Measurements from ENCODE around the gene MRPL42.

GRCh38 chr12:93497456-93497855 lies 30.1 kb downstream of the MRPL42 start:
- TF ChIP-seq CTCF (IDR thresholded peaks at IDR 0.05) (no peak), POLR2A (IDR thresholded peaks at IDR 0.05) (no peak)
